A673 (cell line): ENCODE data around the gene GNAZ. TPM values are rescaled to one million over a fixed set of nuclear protein-coding genes. Genes with fewer than 3 reads are reported as not detected.

Source experiments
- BruUV-seq: library from RNA; stranded (reverse); fragments of 400-500 nt; replicated peaks from 2 replicates; lab custom pipeline; 2021; lab: Mats Ljungman, UMichigan
- CTCF ChIA-PET: fragments of 300-600 bp; sonication (Branson Sonifier 250); formaldehyde crosslinking; loops from one replicate; lab custom pipeline; 2022; ENCODE audit warnings: antibody characterized with exemption; lab: Charles Lee
- POLR2A ChIA-PET: fragments of 300-600 bp; sonication (Branson Sonifier 250); formaldehyde crosslinking; loops from one replicate; lab custom pipeline; 2022; ENCODE audit warnings: antibody characterized with exemption; ENCODE audit not compliant: low non-redundant PET; lab: Charles Lee
- DNase-seq: peaks from one replicate; pipeline ENCODE4 v3.0.0-alpha.2; 2015; ENCODE audit warnings: low spot score
- H3K27ac ChIP-seq: fragments of 200-600 bp; sonication (generic); 2 replicates; pipeline ENCODE4 v1.5.1; 2016; ENCODE audit warnings: mixed run types, low read depth, mild to moderate bottlenecking, mixed read lengths, antibody characterized with exemption, low read length; ENCODE audit not compliant: poor library complexity, severe bottlenecking
- H3K27me3 ChIP-seq: fragments of 200-600 bp; sonication (generic); replicated peaks from 2 replicates; pipeline ENCODE4 v1.6.1; 2017; ENCODE audit warnings: mixed run types, low read depth, mild to moderate bottlenecking, mixed read lengths, antibody characterized with exemption, low read length; ENCODE audit not compliant: insufficient read depth, poor library complexity
- H3K36me3 ChIP-seq: fragments of 200-600 bp; sonication (generic); 2 replicates; pipeline ENCODE4 v1.6.1; 2016; ENCODE audit warnings: mixed run types, mild to moderate bottlenecking, mixed read lengths, antibody characterized with exemption, low read length; ENCODE audit not compliant: insufficient read depth, poor library complexity, severe bottlenecking
- H3K4me1 ChIP-seq: fragments of 200-600 bp; sonication (generic); 2 replicates; pipeline ENCODE4 v1.6.1; 2017; ENCODE audit warnings: mixed run types, mild to moderate bottlenecking, mixed read lengths, antibody characterized with exemption, low read length; ENCODE audit not compliant: insufficient read depth, poor library complexity, severe bottlenecking
- H3K4me3 ChIP-seq: fragments of 200-600 bp; sonication (generic); 2 replicates; pipeline ENCODE4 v1.5.1; 2016; ENCODE audit warnings: low read depth, mixed run types, mild to moderate bottlenecking, mixed read lengths, low read length; ENCODE audit not compliant: poor library complexity, severe bottlenecking
- H3K9me3 ChIP-seq: fragments of 200-600 bp; sonication (generic); 2 replicates; pipeline ENCODE4 v1.6.1; 2016; ENCODE audit warnings: mixed run types, low read depth, mild to moderate bottlenecking, mixed read lengths, antibody characterized with exemption, low read length; ENCODE audit not compliant: poor library complexity, severe bottlenecking
- EZH2 ChIP-seq: fragments of 200-600 bp; sonication (generic); IDR thresholded peaks from 2 replicates; pipeline ENCODE4 v1.6.1; 2017; ENCODE audit warnings: borderline replicate concordance, low read depth, mild to moderate bottlenecking, mixed read lengths, antibody characterized with exemption, low read length; ENCODE audit not compliant: poor library complexity, severe bottlenecking
- intact Hi-C: fragments of 100-400 bp; cut with micrococcal nuclease; formaldehyde crosslinking; loops from one replicate; pipeline ENCODE4 v1.10.0; 2022; ENCODE audit not compliant: unreplicated experiment
- total RNA-seq: library from RNA; stranded (reverse); gene quantifications from 2 replicates; pipeline ENCODE4 v1.2.3, GENCODE V29; 2021
- TF ChIP-seq, protein P1 (sequence below): fragments of 300-800, 200-600 bp; sonication (generic); conservative IDR thresholded peaks from 2 replicates; pipeline ENCODE4 v1.5.1; 2017; ENCODE audit warnings: low read depth, mild to moderate bottlenecking, antibody characterized with exemption, low read length, moderate library complexity, mixed read lengths

The GNAZ gene
- total RNA-seq, 1 experiment from 2014 or later: 5.1 TPM

DNA sequence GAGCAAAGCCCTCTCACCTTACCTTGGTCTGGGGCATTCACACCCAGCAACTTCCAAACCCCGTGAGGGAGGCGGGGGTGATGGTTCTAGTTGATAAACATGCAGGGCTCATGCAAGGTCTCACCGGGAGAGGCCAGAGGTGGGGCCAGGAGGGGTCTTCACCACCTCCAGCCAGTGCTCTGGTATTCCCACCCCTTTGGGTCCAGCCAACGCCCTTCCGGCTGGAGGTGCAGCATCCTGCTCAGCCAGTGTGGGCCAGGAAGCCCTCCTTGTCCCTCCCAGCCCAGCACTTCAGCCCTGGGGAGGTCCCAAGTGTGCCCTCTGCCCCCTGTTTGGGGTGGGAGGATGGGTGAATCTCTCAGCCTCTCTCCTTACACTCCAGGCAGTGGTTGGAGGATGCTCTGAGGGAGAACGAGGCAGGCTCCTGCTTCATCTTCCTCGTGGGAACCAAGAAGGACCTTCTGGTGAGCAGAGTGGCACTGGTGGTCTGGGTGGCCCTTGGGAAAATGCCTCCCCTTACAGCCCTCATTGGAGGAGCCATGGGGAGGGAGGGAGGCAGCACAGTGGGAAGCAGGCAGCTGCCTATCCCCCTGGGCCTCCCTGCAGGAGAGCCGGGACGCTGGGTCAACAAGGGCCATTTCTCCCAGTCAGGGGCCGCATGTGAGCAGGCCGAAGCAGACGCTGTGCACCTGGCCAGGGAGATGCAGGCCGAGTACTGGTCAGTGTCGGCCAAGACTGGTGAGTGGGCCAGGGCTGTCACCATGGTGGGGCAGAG is 88.4 kb downstream of the GNAZ start:
- CTCF ChIA-PET: no interaction called here
- DNase-seq: no peak
- no TSS peak for BruUV-seq
- Histone ChIP-seq H3K27ac (no peak overlapping the region), H3K27me3 (no peaks in the 10 kb centered on the region), H3K4me3 (no peak overlapping the region), H3K4me1 (no peaks in the 10 kb centered on the region), H3K36me3 (no peaks in the 10 kb centered on the region), H3K9me3 (no peaks in the 10 kb centered on the region)
- POLR2A ChIA-PET: no interaction called here
- no peak for TF ChIP-seq EZH2
- TF ChIP-seq, protein P1, sequence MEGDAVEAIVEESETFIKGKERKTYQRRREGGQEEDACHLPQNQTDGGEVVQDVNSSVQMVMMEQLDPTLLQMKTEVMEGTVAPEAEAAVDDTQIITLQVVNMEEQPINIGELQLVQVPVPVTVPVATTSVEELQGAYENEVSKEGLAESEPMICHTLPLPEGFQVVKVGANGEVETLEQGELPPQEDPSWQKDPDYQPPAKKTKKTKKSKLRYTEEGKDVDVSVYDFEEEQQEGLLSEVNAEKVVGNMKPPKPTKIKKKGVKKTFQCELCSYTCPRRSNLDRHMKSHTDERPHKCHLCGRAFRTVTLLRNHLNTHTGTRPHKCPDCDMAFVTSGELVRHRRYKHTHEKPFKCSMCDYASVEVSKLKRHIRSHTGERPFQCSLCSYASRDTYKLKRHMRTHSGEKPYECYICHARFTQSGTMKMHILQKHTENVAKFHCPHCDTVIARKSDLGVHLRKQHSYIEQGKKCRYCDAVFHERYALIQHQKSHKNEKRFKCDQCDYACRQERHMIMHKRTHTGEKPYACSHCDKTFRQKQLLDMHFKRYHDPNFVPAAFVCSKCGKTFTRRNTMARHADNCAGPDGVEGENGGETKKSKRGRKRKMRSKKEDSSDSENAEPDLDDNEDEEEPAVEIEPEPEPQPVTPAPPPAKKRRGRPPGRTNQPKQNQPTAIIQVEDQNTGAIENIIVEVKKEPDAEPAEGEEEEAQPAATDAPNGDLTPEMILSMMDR: no peak
- intact Hi-C loops: no loop called here

DNA sequence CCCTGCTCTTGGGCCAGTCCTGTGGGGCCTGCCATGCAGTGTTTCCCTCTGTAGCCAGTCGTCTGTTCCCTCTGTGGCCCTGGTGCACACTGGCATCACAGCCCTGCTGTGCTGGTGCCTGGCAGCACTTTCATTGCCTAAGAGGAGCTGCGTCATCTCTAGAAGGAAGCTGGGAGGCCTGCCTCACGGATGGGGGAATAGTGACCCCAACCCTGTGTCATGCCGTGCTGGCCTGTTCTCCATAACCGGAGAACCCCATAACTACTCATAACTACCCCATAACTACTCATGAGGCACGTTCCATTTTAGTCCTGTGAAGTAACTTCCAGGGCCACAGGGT is 88.9 kb downstream of the GNAZ start:
- intact Hi-C loops: no loop called here
- Histone ChIP-seq H3K36me3 (no peaks in the 10 kb centered on the region), H3K9me3 (no peaks in the 10 kb centered on the region), H3K27ac (no peak overlapping the region), H3K27me3 (no peaks in the 10 kb centered on the region), H3K4me1 (no peaks in the 10 kb centered on the region), H3K4me3 (no peak overlapping the region)
- no TSS peak for BruUV-seq
- no peak for DNase-seq
- ChIA-PET CTCF (no interaction called here), POLR2A (interaction anchor here (0.6 kb wide), 1 partner anchor 354 kb away, joined by 3 read pairs; no protein-coding TSS in a partner anchor)
- no peak for TF ChIP-seq EZH2
- TF ChIP-seq, protein P1: no peak

DNA sequence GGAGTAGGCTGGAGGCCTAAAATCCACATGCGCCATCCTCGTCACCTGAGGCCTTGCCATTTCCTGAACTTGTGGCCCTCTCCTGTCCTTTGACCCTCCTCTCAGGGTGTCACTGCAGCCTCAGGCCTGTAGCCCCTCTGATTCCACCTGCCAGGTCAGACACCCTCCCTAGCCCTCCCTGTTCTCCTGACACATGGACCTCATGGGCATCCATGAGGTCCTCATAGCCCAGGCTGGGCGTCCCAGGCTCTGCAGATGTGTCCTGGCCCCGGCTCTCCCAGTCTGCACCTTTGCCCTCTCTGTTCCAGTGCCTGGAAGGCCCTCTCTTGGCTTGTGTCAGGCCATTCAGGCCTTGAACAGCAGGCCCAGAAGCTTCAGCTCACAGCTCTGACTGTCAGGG is 90.7 kb downstream of the GNAZ start:
- DNase-seq: no peak
- no peaks in the 10 kb centered on the region for H3K9me3 ChIP-seq
- H3K4me3 ChIP-seq: no peak overlapping the region
- ChIA-PET CTCF (no interaction called here), POLR2A (no interaction called here)
- TF ChIP-seq, protein P1: no peak
- TF ChIP-seq EZH2: no peak
- H3K27me3 ChIP-seq: no peaks in the 10 kb centered on the region
- intact Hi-C loops: no loop called here
- no peaks in the 10 kb centered on the region for H3K36me3 ChIP-seq
- no peaks in the 10 kb centered on the region for H3K4me1 ChIP-seq
- no TSS peak for BruUV-seq
- H3K27ac ChIP-seq: no peak overlapping the region
